ENCODE results near the gene GPR157.
"Not testable (repeated sequence)": the region's sequence is repeated elsewhere in the genome, so short reads cannot be mapped to it uniquely, and the experiment has no call there.

Gene GPR157, protein sequence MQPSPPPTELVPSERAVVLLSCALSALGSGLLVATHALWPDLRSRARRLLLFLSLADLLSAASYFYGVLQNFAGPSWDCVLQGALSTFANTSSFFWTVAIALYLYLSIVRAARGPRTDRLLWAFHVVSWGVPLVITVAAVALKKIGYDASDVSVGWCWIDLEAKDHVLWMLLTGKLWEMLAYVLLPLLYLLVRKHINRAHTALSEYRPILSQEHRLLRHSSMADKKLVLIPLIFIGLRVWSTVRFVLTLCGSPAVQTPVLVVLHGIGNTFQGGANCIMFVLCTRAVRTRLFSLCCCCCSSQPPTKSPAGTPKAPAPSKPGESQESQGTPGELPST
- 4.7 to 27.5 (median 12.4) reads per million in 18 experiments for total RNA-seq

- DNase-seq = peak; percentile 70 to 80
These were observed at the start of gene GPR157 for GRCh38 chr1:9128520-9129265. TSS of gene GPR157 (minus strand) at chr1:9129102. CDS start at chr1:9129027, 75 bp downstream.

DNA sequence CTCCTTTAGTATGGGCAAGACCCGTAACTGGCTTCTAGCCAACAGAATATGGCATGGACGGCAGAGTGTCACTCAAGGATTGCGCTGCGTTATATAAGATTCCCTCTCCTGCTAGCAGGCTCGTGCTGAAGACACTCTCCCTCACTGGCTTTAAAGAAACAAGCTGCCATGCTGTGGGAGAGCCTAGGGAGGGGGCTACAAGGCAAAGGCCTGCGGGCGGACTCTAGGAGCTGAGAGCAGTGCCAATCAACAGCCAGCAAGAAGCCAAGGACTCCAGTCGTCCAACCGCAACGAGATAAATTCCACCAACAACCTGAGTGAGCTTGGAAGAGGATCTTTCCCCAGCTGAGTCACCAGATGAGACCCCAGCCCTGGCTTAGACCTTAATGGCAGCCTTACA lies 45.9 kb upstream of the GPR157 start:
- DNase-seq = no peak

DNA sequence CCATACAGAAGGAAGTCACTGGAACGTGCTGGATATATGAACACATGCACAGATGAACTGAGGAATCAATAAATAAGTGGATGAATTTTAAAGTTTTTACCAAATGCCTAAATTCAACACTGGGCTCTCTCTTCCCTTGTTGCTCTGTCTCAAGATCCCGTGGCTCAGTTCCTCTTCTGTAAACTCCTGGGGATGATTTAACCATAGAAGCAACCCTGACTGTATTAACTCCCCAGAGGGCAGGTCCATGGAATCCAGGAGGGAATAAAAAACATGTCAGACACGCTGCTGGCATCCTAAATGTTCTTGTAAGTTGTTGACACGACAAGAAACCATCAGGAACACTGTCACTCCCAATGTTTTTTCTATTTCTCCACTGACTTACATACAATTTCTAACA lies 45.3 kb upstream of the GPR157 start:
- peak; percentile 75 to 79 for DNase-seq

- no peak for DNase-seq
These were observed 40.8 kb upstream of the GPR157 start for GRCh38 chr1:9169601-9170137.

GRCh38 chr1:9167638-9168037 lies 38.7 kb upstream of the GPR157 start:
- DNase-seq = no peak

DNA sequence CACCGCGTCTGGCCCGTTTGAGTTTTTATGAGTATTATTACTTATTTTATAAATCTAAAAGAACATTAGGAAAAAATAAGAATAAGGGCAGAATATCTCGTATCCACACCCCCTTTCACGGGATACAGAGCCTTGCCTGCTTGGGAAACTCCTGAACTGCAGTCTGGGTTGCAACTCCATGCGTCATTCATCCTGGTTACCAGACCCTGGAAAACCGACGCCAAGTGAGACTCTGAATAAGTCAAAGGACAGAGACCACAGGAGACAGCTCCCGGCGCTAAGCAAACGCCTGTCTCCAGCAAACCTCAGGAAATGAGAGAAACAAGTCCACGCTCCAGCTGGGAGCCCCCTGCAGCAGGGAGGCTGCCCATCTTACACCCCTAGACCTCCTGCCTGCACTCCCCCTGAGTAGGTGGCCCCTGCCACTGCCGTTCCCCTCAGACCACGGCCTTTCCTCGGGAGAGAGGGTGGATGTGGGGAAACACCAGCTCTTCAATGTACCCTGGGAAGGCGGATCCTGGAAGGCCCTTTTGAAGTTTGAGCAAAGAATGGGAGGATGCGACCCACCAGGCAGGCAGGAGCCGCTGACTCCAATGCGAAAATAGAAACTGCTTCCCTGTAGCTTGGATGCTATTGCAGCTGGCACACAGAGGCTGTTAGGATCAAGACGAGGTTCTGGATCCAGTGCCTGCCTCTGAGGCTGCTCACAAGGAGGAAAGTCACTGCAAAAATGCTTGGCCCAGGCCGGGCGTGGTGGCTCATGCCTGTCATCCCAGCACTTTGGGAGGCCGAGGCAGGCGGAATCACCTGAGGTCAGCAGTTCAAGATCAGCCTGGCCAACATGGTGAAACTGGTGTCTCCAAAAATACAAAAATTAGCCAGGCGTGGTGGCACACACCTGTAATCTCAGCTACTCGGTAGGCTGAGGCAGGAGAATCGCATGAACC lies 37.7 kb upstream of the GPR157 start:
- DNase-seq = no peak

DNA sequence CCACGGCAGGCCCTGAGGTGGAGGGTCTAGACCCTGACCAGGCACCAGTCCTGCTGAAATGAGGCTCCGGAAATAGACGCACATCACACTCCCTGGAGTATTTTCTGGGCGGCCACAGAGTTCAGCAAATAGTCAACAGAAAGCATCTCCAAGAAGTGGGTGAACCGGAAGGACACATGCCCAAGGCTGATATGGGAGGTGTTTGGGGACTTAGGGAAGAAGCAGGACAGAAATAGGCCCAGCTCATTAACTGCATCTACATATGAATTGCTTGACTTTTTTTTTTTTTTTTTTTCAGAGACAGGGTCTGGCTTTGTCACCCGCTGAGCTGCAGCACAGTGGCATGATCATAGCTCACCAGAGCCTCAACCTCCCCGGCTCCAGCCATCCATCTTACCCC lies 36.5 kb upstream of the GPR157 start:
- no peak for DNase-seq

DNA sequence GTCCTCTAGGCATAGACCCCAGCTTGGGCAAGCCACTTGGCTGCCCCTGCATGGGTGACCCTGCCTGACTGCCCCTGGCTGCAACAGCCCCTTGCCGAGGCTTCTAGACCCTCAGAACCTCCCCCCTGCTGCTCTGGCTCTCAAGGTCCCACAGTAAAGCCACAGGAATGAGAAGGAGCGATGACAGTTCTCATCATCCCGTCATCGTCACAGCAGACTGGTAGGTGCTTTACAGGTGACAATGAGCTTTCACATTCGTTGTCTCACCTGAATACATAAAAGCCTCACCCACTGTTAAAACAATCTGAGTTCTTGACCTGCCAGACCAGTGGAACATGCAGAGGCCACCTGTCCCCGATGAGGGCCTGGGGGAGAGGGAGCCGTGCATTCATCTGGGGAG lies 36.0 kb upstream of the GPR157 start:
- DNase-seq = no peak

DNA sequence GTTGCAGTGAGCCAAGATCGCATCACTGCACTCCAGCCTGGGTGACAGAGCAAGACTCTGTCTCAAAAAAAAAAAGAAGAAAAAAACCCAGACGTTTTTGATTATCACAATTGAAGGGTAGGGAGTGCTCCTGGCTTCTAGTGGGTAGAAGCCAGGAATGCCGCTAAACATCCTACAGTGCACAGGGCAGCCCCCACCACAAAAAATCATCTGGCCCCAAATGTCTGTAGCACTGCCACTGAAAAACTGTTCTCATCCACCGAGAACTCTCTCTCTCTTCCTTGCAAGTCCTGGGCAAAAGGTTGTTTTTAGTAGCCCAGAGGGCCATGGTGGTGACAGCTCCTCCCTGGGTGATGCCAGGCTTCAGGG lies 35.6 kb upstream of the GPR157 start:
- DNase-seq = no peak

DNA sequence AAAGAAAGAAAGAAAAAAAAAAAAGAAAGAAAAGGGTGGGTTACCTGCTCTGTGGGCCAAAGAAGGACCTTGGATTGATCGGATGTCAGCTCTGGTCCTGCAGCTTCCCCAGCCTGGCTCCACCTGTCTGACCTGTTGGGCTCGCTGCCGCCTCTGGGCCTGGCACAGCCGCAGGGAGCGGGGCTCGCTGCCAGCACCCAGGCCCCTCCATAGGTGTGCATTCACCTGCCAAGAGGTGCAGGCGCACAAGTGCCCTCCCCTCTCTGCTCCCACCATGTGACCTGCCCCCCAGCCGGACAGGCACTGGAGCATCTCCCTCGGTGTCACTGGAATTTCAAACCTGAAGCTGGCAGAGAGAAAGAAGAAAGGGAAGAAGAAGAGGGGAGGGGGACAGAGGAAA lies 33.1 kb upstream of the GPR157 start:
- DNase-seq = no peak

- DNase-seq = no peak
These were observed 32.4 kb upstream of the GPR157 start for GRCh38 chr1:9161342-9161741.

DNA sequence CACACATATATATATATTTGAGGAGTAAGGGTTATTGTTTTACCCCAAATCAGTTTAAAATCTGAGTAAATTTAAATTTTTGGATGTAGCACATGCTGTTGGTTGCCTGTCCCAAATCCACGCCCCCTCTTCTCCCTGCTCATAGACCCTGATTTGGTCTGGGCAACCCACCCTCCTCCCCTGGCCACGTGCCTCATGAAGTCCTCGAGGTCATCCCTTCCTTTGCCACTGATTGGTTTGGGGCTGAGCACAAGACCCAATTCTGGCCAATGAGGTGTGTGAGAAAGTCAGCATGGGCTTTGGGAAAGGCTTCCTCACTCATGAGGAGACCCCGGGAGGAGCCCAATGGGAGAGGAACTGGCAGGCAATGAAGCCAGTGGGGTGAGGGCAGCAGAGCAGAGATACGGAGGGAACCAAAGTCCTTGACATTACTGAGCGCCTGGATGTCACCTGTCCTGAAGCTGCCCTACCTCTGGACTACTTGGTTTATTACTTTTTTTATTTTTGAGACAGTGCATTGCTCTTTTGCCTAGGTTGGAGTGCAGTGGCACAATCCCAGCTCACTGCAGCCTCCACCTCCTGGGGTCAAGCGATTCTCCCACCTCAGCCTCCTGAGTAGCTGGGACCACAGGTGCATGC lies 31.3 kb upstream of the GPR157 start:
- DNase-seq = no peak

GRCh38 chr1:9155879-9156278 lies 27.0 kb upstream of the GPR157 start:
- DNase-seq = no peak

DNA sequence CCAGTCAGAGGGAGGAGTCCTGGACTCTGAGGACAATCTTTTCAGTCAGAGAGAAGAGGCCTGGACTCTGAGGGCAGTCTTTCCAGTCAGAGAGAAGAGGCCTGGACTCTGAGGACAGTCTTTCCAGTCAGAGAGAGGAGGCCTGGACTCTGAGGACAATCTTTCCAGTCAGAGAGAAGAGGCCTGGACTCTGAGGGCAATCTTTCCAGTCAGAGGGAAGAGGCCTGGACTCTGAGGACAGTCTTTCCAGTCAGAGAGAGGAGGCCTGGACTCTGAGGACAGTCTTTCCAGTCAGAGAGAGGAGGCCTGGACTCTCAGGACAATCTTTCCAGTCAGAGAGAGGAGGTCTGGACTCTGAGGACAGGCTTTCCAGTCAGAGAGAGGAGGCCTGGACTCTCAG lies 26.5 kb upstream of the GPR157 start:
- DNase-seq = not testable (repeated sequence)

DNA sequence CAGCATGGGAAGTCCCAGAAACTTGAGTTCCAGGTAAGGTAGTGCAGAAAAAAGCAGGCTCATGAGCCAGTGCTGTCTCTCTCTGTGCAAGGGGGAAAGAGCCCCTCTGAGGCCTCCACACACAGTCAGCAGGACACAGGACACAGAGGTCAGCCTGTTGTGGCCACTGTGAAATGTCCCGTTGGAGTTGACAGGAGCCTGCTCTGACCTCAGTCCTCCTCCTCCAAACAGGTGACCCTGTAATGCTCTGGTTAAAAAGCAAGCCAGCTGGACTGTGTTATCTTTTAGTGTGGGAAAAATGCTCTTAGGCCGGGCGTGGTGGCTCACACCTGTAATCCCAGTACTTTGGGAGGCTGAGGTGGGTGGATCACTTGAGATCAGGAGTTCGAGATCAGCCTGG lies 24.2 kb upstream of the GPR157 start:
- no peak for DNase-seq

GRCh38 chr1:9152535-9152934 lies 23.6 kb upstream of the GPR157 start:
- DNase-seq = no peak

DNA sequence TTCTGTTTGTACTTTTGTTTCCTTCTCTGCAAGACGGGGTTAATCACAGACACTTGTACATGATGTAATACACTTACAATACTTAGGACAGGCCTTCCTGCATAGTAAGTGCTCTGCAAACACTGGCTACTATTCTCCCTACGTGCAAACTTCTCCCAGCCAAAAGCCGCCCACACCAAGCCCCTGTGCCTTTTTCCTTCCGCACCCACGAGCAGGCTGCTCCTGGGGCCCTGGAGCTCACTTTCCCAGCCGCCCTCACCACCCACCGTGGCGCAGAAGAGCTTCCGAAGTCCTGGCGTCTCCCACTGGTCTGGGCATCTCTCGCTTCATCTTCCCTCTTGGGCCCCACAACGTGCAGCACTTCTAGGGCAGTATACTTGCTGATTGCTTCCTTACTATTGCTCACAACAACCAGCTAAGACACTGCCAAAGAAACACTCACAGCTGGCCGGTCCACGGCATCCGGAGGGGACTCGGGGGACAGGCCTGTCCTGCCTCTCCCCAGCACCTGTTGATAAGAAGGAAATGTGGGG lies 22.5 kb upstream of the GPR157 start:
- DNase-seq = no peak

DNA sequence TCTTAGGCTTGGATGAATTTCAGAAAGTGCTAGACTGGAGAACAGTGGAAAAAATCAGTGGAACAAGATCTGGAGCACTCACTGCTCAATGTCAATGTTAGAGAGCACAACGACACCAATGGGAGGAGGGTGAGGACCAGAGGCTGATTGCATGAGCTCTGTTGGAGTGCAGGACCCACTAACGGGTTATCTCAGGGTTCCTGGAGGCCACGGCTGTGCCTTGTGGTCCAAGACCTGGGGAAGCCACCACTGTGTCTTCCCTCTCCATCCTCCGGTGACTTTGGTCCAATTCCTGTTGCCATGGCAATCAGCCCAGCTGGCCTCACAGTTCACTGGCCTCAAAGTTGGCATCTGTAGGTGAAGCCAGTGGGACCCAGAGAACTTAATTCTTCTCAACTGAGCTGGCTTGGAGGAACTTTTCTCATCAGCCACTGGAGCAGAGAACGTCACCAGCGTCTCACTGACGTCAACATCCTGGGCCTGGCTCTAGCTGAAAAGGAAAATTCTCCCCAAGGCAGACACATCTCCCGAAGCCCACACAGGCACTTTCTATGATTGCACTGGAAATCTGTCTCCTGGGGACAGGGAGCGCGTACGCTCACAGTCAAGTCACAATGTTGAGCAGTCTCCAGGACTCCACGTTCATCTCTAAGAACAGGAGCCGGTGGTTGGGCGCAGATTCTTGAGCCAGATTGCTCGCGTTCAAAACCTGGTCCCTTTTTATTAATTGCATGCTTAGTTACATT lies 21.9 kb upstream of the GPR157 start:
- DNase-seq = no peak

- DNase-seq = no peak
These were observed 21.1 kb upstream of the GPR157 start for GRCh38 chr1:9149837-9150581.

DNA sequence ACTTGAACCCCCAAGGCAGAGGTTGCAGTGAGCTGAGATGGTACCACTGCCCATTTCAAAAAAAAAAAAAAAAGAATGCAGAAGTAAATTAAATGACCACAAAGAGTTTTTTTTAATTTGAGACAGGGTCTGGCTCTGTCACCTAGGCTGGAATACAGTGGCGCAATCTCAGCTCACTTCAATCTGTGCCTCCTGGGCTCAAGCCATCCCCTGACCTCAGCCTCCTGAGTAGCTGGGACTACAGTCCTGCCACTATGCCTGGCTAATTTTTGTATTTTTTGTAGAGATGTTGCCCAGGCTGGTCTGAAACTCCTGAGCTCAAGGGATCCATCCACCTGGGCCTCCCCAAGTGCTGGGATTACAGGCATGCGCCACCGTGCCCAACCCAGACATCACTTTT lies 20.2 kb upstream of the GPR157 start:
- DNase-seq = no peak

DNA sequence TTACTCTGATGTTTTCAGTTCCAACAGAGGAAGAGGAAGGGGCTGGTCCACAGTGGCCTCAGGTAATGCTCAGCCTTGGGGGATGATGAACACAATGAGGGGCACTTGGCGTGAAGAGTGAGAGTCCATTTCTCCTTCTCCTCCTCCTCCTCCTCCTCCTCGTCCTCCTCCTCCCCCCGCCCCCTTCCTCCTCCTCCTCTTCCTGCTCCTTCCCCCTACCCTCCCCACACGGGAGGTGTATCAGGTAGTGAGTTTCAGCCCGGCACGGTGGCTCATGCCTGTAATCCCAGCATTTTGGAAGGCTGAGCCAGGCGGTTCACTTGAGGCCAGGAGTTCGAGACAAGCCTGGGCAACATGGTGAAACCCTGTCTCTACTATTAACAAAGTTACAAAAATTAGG lies 17.3 kb upstream of the GPR157 start:
- no peak for DNase-seq

Measured in inflammatory macrophage (primary cell).